ENCODE results near the gene UMAD1.

The UMAD1 gene

GRCh38 chr7:7881581-7881980 is 241.0 kb downstream of the UMAD1 start:
- DNase-seq (ENCODE audit: low read depth in 2 of 2): no peak

- no peak for DNase-seq (ENCODE audit: low read depth in 2 of 2)
These were observed 242.3 kb downstream of the UMAD1 start for GRCh38 chr7:7882888-7883287.

GRCh38 chr7:7883394-7883793 is 242.8 kb downstream of the UMAD1 start:
- DNase-seq (ENCODE audit: low read depth in 2 of 2): no peak

- DNase-seq (ENCODE audit: low read depth in 2 of 2): no peak
These were observed 244.3 kb downstream of the UMAD1 start for GRCh38 chr7:7884855-7885254.

GRCh38 chr7:7889791-7890568 is 249.4 kb downstream of the UMAD1 start:
- no peak for DNase-seq (ENCODE audit: low read depth in 2 of 2)

GRCh38 chr7:7895004-7895650 is 254.6 kb downstream of the UMAD1 start:
- DNase-seq (ENCODE audit: low read depth in 2 of 2): no peak

- DNase-seq (ENCODE audit: low read depth in 2 of 2): no peak
These were observed 255.2 kb downstream of the UMAD1 start for GRCh38 chr7:7895754-7896153.

GRCh38 chr7:7897509-7897908 is 257.0 kb downstream of the UMAD1 start:
- DNase-seq (ENCODE audit: low read depth in 2 of 2): no peak

- no peak for DNase-seq (ENCODE audit: low read depth in 2 of 2)
These were observed 257.5 kb downstream of the UMAD1 start for GRCh38 chr7:7897949-7898515.

GRCh38 chr7:7902845-7903244 is 262.3 kb downstream of the UMAD1 start:
- DNase-seq (ENCODE audit: low read depth in 2 of 2): no peak

- DNase-seq (ENCODE audit: low read depth in 2 of 2): no peak
These were observed 266.8 kb downstream of the UMAD1 start for GRCh38 chr7:7907306-7907705.

- no peak for DNase-seq (ENCODE audit: low read depth in 2 of 2)
These were observed 268.1 kb downstream of the UMAD1 start for GRCh38 chr7:7908622-7909145.

- no peak for DNase-seq (ENCODE audit: low read depth in 2 of 2)
These were observed 268.8 kb downstream of the UMAD1 start for GRCh38 chr7:7909376-7909775.

- DNase-seq (ENCODE audit: low read depth in 2 of 2): no peak
These were observed 271.0 kb downstream of the UMAD1 start for GRCh38 chr7:7911369-7912123.

GRCh38 chr7:7912937-7913336 is 272.4 kb downstream of the UMAD1 start:
- no peak for DNase-seq (ENCODE audit: low read depth in 2 of 2)

- no peak for DNase-seq (ENCODE audit: low read depth in 2 of 2)
These were observed 273.0 kb downstream of the UMAD1 start for GRCh38 chr7:7913504-7913903.

GRCh38 chr7:7914547-7914946 is 274.0 kb downstream of the UMAD1 start:
- no peak for DNase-seq (ENCODE audit: low read depth in 2 of 2)

GRCh38 chr7:7916064-7916463 is 275.5 kb downstream of the UMAD1 start:
- DNase-seq (ENCODE audit: low read depth in 2 of 2): no peak

GRCh38 chr7:7917593-7917992 is 277.0 kb downstream of the UMAD1 start:
- DNase-seq (ENCODE audit: low read depth in 2 of 2): no peak

GRCh38 chr7:7918736-7919448 is 278.3 kb downstream of the UMAD1 start:
- DNase-seq (ENCODE audit: low read depth in 2 of 2): no peak

- no peak for DNase-seq (ENCODE audit: low read depth in 2 of 2)
These were observed 278.9 kb downstream of the UMAD1 start for GRCh38 chr7:7919449-7919945.
